Progenitor cell of endocrine pancreas (in vitro differentiated cells): ENCODE measurements around the gene FGF23. TPM values are rescaled to one million over a fixed set of nuclear protein-coding genes. Genes with fewer than 3 reads are reported as not detected.

Experiments used
- DNase-seq: peaks from one replicate; pipeline ENCODE4 v3.0.0; 2021; ENCODE audit warnings: low spot score; ENCODE audit not compliant: unreplicated experiment
- H3K27ac Mint-ChIP-seq: 2 replicates; pipeline ENCODE4 v1.8.0; 2021; ENCODE audit warnings: mild to moderate bottlenecking, moderate library complexity, mixed read lengths
- H3K27me3 Mint-ChIP-seq: 2 replicates; pipeline ENCODE4 v1.8.0; 2021; ENCODE audit warnings: mixed read lengths
- H3K36me3 Mint-ChIP-seq: 2 replicates; pipeline ENCODE4 v1.8.0; 2022; ENCODE audit warnings: mixed read lengths; ENCODE audit not compliant: insufficient read depth
- H3K4me1 Mint-ChIP-seq: 2 replicates; pipeline ENCODE4 v1.8.0; 2021; ENCODE audit warnings: low read depth, mixed read lengths
- H3K4me3 Mint-ChIP-seq: 2 replicates; pipeline ENCODE4 v1.8.0; 2021; ENCODE audit warnings: low read depth, mild to moderate bottlenecking, moderate library complexity, mixed read lengths
- H3K9me3 Mint-ChIP-seq: 2 replicates; pipeline ENCODE4 v1.8.0; 2021; ENCODE audit warnings: low read depth, mixed read lengths
- total RNA-seq: library from RNA; stranded (reverse); gene quantifications from 2 replicates; pipeline ENCODE4 v1.2.1, GENCODE V29; 2021
- TF ChIP-seq, protein P1 (sequence below): fragments of 200-600 bp; sonication (generic); IDR thresholded peaks from one replicate; pipeline ENCODE4 v1.5.0; 2021; ENCODE audit warnings: antibody characterized with exemption, mild to moderate bottlenecking; ENCODE audit not compliant: unreplicated experiment

The FGF23 gene
- total RNA-seq, 1 donor from 2014 or later: 0.14 TPM

- DNase-seq: no peak
- Mint-ChIP-seq H3K4me3 (no peak overlapping the region), H3K27ac (no peak overlapping the region), H3K9me3 (no peaks in the 10 kb centered on the region), H3K36me3 (peaks cover 22% of the 10 kb centered on the region), H3K27me3 (no peaks in the 10 kb centered on the region), H3K4me1 (no peaks in the 10 kb centered on the region)
- TF ChIP-seq, protein P1, sequence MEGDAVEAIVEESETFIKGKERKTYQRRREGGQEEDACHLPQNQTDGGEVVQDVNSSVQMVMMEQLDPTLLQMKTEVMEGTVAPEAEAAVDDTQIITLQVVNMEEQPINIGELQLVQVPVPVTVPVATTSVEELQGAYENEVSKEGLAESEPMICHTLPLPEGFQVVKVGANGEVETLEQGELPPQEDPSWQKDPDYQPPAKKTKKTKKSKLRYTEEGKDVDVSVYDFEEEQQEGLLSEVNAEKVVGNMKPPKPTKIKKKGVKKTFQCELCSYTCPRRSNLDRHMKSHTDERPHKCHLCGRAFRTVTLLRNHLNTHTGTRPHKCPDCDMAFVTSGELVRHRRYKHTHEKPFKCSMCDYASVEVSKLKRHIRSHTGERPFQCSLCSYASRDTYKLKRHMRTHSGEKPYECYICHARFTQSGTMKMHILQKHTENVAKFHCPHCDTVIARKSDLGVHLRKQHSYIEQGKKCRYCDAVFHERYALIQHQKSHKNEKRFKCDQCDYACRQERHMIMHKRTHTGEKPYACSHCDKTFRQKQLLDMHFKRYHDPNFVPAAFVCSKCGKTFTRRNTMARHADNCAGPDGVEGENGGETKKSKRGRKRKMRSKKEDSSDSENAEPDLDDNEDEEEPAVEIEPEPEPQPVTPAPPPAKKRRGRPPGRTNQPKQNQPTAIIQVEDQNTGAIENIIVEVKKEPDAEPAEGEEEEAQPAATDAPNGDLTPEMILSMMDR: no peak
Observed at GRCh38 chr12:4330203-4330602, 49.3 kb downstream of the FGF23 start.

DNA sequence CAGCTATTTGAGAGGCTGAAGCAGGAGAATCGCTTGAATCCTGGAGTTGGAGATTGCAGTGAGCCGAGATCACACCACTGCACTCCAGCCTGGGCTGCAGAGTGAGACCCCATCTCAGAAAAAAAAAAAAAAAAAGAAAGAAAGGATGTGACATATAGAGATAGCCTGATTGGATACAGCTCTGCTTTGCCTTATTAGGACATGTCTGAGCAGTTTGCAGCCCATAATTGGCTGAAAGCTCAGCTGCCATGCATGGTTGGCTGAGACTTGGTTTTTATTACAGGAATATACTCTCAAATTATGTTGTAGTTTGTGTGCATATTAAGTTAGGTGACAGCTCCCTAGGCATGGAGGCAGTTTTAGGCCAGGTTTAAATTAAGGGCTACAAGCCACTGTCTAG lies 52.2 kb downstream of the FGF23 start:
- H3K36me3 Mint-ChIP-seq: peaks cover 14% of the 10 kb centered on the region
- TF ChIP-seq, protein P1: no peak

DNA sequence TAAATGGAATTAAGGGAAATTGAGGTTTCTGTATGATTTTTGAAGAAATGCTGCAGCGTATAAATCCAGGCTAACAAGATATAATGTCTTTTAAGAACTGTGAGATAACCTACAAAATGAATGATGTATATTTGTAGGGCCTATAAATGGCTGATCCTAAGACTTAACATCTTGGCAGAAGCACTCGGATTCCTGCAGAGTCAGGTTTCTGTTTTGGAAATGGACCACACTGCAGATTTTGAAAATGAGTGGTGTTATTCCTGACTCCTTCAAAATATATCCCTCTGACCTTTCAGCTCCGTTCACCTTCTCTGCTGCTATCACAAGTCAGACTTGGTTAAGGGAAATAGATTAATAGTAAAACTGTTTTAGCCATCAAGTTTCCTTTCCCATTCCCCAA lies 53.5 kb downstream of the FGF23 start:
- no peak for DNase-seq
- H3K27me3 Mint-ChIP-seq: no peaks in the 10 kb centered on the region
- peaks cover 14% of the 10 kb centered on the region for H3K36me3 Mint-ChIP-seq
- TF ChIP-seq, protein P1: no peak
- no peak overlapping the region for H3K4me3 Mint-ChIP-seq
- no peak overlapping the region for H3K27ac Mint-ChIP-seq
- H3K4me1 Mint-ChIP-seq: peaks cover 7% of the 10 kb centered on the region
- no peaks in the 10 kb centered on the region for H3K9me3 Mint-ChIP-seq

More for the DNA sequence above, 52.2 kb downstream of the FGF23 start:
- no peak overlapping the region for H3K27ac Mint-ChIP-seq
- no peak for DNase-seq
- H3K9me3 Mint-ChIP-seq: no peaks in the 10 kb centered on the region
- peaks cover under 1% of the 10 kb centered on the region for H3K4me1 Mint-ChIP-seq
- H3K4me3 Mint-ChIP-seq: no peak overlapping the region
- H3K27me3 Mint-ChIP-seq: no peaks in the 10 kb centered on the region

DNA sequence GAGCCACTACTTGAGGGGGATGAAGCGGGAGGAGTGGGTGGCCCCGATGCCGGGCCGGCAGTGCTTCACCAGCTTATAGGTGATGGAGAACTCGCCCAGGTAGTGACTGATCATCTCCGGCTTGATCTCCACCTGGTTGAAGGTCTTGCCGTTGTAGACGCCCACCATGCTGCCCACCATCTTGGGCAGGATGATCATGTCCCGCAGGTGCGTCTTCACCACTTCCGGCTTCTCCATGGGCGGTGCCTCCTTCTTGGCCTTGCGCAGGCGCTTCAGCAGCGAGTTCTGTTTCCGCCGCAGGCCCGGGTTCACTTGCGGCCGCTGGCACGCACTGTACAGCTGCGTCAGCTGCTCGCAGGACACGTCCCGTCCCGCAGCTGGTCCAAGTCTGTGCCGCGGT lies 55.1 kb downstream of the FGF23 start:
- Mint-ChIP-seq H3K9me3 (peaks cover 3% of the 10 kb centered on the region), H3K27ac (no peak overlapping the region), H3K4me1 (peaks cover 11% of the 10 kb centered on the region), H3K4me3 (no peak overlapping the region), H3K36me3 (peaks cover 13% of the 10 kb centered on the region), H3K27me3 (no peaks in the 10 kb centered on the region)
- TF ChIP-seq, protein P1: no peak
- DNase-seq: no peak

- Mint-ChIP-seq H3K4me3 (no peak overlapping the region), H3K4me1 (peaks cover 11% of the 10 kb centered on the region), H3K9me3 (peaks cover 3% of the 10 kb centered on the region), H3K36me3 (peaks cover 11% of the 10 kb centered on the region), H3K27me3 (no peaks in the 10 kb centered on the region), H3K27ac (no peak overlapping the region)
- DNase-seq: no peak
- TF ChIP-seq, protein P1: no peak
Observed at GRCh38 chr12:4323396-4323795, 56.1 kb downstream of the FGF23 start.
